HPDE6-E6E7 (cell line): Measurements from ENCODE around the gene MEGF6.
A peak's percentile ranks its signal among the peaks of the same experiment; 100 is the strongest.

ENCODE experiments used
- DNase-seq: peaks from one replicate; pipeline ENCODE4 v3.0.0; 2011; ENCODE audit warnings: missing footprints; ENCODE audit errors: extremely low spot score

The MEGF6 gene

GRCh38 chr1:3504151-3504821 lies 107.0 kb downstream of the MEGF6 start:
- DNase-seq = peak; percentile 97

- no peak for DNase-seq
Measured at GRCh38 chr1:3503525-3503886, 107.8 kb downstream of the MEGF6 start.

DNA sequence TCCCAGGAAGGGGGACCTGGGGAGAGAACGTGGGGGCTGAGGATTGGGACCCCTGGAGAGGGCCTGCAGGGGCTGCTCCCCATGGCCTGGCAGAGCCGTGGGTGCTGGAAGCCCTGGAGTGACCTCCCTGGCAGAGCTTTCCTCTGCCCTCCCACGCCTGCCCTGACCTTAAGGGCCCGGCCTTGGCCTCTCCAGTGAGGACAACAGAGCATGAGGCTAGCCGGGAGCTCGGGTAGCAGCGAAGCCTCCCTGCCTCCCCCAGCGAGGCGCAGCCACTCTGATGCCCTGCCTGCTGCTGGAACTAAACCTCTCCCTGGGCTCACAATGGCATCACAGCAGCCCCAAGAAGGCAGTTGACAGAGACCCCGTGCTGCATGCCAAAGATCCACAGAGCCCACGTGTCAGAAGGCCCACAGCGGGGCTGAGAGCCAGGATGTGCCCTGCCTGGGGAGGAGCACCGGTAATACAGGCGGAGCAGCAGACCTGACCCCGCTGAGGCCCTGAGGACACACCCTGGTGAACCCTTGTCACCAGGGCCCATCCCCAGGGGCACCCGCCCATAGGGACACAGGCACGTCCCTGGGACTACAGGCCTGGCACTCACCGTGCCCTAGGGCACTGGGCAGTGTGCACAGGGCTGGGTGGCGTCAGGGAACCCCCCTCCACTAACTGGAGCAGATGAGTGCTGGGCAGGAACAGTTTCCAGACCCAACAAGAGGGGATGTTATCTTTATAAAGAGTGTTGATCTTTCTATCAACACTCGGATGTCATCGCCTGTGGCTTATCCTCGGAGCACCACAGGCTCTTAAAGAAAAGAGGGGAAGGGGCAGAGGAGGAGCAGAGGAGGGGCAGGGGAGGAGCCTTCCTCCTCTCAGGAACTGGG lies 108.4 kb downstream of the MEGF6 start:
- DNase-seq = no peak

- no peak for DNase-seq
Measured at GRCh38 chr1:3501856-3502640, 109.3 kb downstream of the MEGF6 start.

DNA sequence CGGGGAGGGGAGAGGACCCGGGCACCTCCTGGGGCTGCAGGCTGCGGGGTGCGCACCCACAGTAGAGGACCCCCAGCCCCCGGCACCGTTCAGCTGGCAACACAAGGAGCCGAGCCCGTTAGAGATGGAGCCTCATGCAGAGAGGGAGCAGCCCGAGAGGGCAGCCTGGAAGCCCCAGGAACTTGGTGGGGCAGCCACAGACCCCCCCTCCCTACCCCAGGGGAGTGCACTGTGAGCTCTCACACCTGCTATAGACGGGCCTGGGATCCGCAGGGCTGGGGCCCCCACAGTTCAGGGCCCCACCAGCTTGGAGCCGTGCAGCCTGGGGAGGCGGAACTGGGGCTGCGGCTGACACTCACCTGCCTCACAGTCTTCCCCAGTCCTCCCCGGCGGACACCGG lies 109.9 kb downstream of the MEGF6 start:
- DNase-seq = no peak

- DNase-seq = no peak
Measured at GRCh38 chr1:3500265-3500835, 111.0 kb downstream of the MEGF6 start.

DNA sequence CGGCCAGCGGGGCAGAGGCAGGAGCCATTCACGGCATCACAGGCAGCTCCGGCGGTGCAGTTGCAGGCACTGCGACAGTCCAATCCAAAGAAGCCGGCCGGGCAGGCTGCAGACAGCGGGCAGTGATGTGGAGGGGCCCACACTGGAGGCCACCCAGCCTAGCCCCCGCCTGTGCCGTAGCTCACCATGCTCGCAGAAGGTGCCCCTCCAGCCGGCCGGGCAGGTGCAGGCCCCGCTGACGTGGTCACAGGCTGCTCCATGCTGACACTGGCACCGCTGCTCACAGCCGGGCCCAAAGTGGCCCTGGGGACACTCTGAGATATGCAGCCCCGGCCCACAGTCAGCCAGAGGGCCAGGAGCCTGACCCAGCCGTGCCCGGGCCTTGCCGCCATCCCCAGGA lies 111.7 kb downstream of the MEGF6 start:
- no peak for DNase-seq

DNA sequence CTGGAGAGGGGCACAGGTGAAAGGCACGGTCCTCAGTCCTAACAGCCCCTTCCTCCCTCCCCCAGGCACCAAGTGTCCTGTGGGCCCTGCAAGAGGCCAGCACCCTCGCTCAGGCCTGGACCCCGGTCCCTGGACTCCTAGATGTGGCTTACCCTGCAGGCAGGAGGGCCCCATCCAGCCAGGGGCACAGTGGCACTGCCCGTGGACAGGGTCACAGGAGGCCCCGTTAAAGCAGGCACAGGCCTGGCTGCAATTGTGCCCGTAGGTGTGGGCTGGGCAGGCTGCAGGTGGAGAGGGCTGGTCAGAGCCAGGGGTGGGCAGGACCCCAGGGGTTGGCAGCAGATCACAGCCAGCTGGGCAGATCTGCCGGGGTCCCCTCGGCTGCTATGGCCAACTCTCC lies 112.3 kb downstream of the MEGF6 start:
- no peak for DNase-seq

GRCh38 chr1:3498246-3498930 lies 112.9 kb downstream of the MEGF6 start:
- DNase-seq = no peak

- DNase-seq = no peak
Measured at GRCh38 chr1:3497521-3497920, 113.8 kb downstream of the MEGF6 start.

GRCh38 chr1:3496916-3497315 lies 114.4 kb downstream of the MEGF6 start:
- DNase-seq = no peak

GRCh38 chr1:3495776-3496745 lies 115.2 kb downstream of the MEGF6 start:
- no peak for DNase-seq

DNA sequence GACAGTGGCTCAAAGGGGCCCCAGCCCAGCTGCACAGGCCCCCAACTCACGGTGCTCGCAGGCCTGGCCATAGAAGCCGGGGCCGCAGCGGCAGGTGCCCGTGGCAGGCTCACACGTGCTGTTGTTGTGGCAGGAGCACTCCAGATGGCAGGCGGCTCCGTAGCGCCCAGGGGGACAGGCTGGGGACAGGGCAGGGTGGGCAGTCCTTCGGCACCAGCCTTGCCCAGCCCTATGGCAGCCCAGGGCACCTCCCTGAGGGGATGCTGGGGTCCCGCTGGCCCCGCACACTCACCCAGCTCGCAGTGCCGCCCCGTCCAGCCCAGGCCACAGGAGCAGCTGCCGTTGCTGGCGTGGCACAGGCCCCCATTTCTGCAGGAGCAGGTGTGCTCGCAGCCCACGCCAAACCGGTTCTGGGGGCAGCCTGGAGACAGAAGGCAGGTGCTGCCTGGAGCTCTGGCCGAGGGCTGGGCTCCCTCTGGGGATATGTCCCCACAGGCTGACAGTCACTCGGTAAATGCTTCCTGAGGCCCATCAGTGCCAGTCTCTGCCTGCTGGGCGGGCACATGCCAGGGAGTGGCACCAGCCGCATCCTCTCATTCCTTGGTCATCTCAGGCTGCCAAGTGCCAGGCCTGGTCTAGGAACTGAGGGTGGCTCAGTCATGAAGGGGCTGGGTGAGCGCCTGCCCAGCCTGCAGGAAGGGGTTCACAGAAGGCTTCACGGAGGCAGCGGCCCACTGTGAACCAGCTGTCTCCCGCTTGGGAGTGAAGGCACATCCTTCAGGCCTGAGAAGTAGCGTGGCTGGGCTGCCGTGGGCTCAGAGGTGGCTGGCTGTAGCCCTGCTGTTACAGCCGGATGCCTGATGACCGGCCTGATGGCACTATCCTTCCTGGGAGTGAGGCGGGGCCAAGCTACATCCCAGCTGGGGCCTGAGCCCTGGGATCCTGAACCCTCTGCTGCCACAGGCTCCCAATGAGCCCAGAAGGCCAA lies 116.7 kb downstream of the MEGF6 start:
- no peak for DNase-seq

DNA sequence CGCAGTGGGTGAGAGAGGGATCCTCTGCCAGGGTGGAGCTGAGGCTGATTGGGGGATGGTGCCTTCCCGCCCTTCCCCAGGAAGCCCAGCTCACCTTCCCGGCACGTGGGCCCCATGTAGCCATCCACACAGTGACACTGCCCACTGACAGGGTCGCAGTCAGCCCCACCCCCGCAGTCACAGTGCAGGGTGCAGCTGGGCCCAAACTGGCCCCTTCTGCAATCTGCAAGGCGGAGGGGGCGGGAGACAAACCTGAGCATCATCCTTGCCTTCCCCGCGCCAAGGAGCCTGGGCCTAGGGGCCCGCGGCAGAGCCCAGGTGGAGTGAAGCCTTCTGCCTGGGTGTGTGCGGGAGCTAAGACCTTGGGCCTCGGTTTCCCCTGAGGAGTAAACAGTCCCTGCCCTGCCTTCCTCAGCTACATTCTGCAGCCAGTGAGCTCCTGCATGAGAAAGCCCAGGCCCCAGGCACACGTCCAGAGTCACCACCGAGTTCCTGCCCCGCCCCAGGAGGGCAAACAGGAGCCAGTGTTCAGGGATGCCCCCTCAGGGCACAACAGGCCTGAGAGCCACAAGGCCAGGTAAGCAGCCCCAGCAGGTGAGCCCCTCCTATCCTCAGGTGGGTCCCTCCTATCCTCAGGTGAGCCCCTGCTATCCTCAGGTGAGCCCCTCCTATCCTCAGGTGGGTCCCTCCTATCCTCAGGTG lies 118.6 kb downstream of the MEGF6 start:
- DNase-seq = no peak

DNA sequence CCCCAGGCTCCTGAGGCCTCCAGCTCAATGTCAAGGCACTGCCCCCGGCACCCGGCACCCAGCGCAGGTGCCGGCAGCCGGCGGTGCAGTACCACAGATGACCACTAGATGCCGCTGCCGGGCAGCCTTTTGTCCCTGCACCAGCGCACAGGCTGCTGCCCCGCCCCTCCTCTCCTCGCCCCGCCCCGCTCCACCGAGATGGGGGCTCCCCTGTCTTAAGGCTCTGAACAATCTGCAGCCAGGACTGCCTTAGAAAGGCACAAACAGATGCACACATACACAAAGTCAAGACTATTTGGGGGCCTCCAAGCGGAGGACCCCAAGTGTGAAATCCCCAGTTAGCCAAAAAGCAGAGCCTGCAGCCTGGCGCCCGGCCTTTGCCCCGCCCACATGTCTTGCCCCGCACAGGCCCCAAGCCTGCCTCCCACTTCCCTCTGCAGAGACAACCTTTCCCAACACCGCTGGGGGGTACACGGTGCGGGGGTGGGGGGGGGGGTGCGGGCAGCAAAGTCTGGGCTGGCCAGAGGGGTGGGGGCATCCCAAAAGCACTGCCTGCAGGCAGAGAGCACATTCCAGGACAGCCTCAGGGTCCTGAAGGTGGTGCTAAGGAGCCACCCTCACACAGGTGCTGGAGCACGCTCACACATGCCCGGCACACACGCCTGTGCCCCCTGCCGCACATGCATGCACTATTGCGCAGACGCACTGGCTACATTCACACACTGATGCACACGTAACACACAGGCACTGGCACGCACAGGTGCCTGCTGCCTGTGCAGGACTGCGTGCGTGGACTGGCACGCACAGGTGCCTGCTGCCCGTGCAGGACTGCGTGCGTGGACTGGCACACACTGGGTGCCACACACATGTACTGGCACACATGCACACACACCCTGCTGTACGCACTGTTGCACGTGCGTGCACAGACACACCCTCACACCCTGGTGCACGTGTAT lies 119.7 kb downstream of the MEGF6 start:
- no peak for DNase-seq

- DNase-seq = no peak
Measured at GRCh38 chr1:3490046-3490745, 121.1 kb downstream of the MEGF6 start.

GRCh38 chr1:3488432-3488831 lies 122.9 kb downstream of the MEGF6 start:
- no peak for DNase-seq
